CD4-positive, alpha-beta T cell (primary cell): ENCODE results near the gene TMOD1. TPM values are rescaled to one million over a fixed set of nuclear protein-coding genes. Genes with fewer than 3 reads are reported as not detected.
A peak's percentile ranks its signal among the peaks of the same experiment; 100 is the strongest.

ENCODE experiments used
- ATAC-seq: fragments of 200-7000 bp; cut with Tn5 transposase; one replicate; pipeline ENCODE4 v1.10.0; 2022; ENCODE audit warnings: mild to moderate bottlenecking; ENCODE audit not compliant: poor library complexity
- CTCF ChIA-PET: fragments of 350-600 bp; sonication (Branson Sonifier 250); formaldehyde crosslinking; loops from one replicate; lab custom pipeline; 2021; ENCODE audit warnings: antibody characterized with exemption, inconsistent platforms; lab: Charles Lee
- POLR2A ChIA-PET: fragments of 350-600 bp; sonication (Branson Sonifier 250); formaldehyde crosslinking; loops from one replicate; lab custom pipeline; 2021; ENCODE audit warnings: antibody characterized with exemption, inconsistent platforms; lab: Charles Lee
- DNase-seq, 14 experiments: peaks; one replicate each; pipeline ENCODE4 v3.0.0-alpha.2; 2013 to 2020; ENCODE audit warnings: mixed read lengths in 2 of 14
- H3K27ac ChIP-seq, 2 donors: one replicate each; pipeline versions ENCODE4 v1.5.1 to v1.7.0; 2013; ENCODE audit warnings: low read length in 2 of 2, low read depth in 1 of 2, mild to moderate bottlenecking in 1 of 2
- H3K27me3 ChIP-seq, 2 experiments: 1 replicate in 1 of 2; 2 replicates in 1 of 2; pipeline versions ENCODE4 v1.6.1 to v1.7.0; 2013; ENCODE audit warnings: low read length in 2 of 2, control low read depth in 1 of 2, mild to moderate bottlenecking in 1 of 2, moderate library complexity in 1 of 2; ENCODE audit not compliant: insufficient read depth in 2 of 2, control insufficient read depth in 1 of 2
- H3K36me3 ChIP-seq: one replicate; pipeline ENCODE4 v1.6.1; 2013; ENCODE audit warnings: low read length, control low read depth; ENCODE audit not compliant: insufficient read depth
- H3K4me1 ChIP-seq: one replicate; pipeline ENCODE4 v1.6.1; 2013; ENCODE audit warnings: low read length, control low read depth; ENCODE audit not compliant: insufficient read depth
- H3K4me3 ChIP-seq: one replicate; pipeline ENCODE4 v1.5.1; 2013; ENCODE audit warnings: mild to moderate bottlenecking, low read length, moderate library complexity
- H3K9me3 ChIP-seq, 2 experiments: 1 replicate in 1 of 2; 2 replicates in 1 of 2; pipeline versions ENCODE4 v1.6.1 to v1.7.0; 2013; ENCODE audit warnings: low read length in 2 of 2, mild to moderate bottlenecking in 2 of 2, control low read depth in 1 of 2, moderate library complexity in 1 of 2; ENCODE audit not compliant: control insufficient read depth in 1 of 2, insufficient read depth in 1 of 2
- H3K27ac Mint-ChIP-seq: one replicate; pipeline ENCODE4 v1.8.0; 2020; ENCODE audit warnings: mixed read lengths
- H3K27me3 Mint-ChIP-seq: one replicate; pipeline ENCODE4 v1.8.0; 2021; ENCODE audit warnings: mixed read lengths
- H3K36me3 Mint-ChIP-seq: one replicate; pipeline ENCODE4 v1.8.0; 2021; ENCODE audit warnings: low read depth, mixed read lengths
- H3K4me1 Mint-ChIP-seq: one replicate; pipeline ENCODE4 v1.8.0; 2021; ENCODE audit warnings: low read depth, mixed read lengths
- H3K4me3 Mint-ChIP-seq: one replicate; pipeline ENCODE4 v1.8.0; 2020; ENCODE audit warnings: mild to moderate bottlenecking, mixed read lengths
- H3K9me3 Mint-ChIP-seq: one replicate; pipeline ENCODE4 v1.8.0; 2020; ENCODE audit warnings: mixed read lengths
- intact Hi-C, 2 experiments: fragments of 100-400 bp; cut with DNase I in 1 of 2; cut with micrococcal nuclease in 1 of 2; formaldehyde crosslinking; loops; one replicate each; pipeline versions ENCODE4 v1.15.1 to v1.9.0; 2023 to 2025; cut with DNase I, micrococcal nuclease
- total RNA-seq, 174 experiments: library from RNA in 2 of 174; stranded (reverse) in 2 of 174; gene quantifications; one replicate each; pipeline ENCODE4 v1.2.3 and lab custom pipeline; 2021 to 2026
- TF ChIP-seq, protein P1 (sequence below): fragments of 200-600 bp; IDR thresholded peaks from one replicate; pipeline ENCODE4 v1.8.0; 2022; ENCODE audit warnings: antibody characterized with exemption, mild to moderate bottlenecking

Gene TMOD1
- total RNA-seq, 2 experiments from 2014 or later: 0.20 to 0.47 TPM

DNA sequence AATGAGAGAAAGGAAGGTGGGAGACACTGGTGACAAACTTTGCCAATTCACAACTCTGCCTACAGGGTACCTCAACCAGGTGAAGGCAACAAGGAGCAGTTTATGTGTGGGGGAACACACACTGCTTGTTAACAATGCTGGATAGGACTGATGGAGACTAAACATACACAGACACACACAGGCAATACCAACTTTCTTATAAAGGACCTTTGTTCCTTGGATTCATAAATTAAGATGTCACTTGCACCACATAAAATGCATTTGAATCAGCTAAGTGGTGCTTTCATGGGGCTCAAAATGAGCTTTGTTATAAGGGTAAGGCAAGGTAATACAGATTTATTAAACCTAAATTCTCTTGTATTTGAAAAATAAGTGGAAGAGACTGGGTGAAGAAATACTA is 127.7 kb downstream of the TMOD1 start:
- TF ChIP-seq, protein P1, sequence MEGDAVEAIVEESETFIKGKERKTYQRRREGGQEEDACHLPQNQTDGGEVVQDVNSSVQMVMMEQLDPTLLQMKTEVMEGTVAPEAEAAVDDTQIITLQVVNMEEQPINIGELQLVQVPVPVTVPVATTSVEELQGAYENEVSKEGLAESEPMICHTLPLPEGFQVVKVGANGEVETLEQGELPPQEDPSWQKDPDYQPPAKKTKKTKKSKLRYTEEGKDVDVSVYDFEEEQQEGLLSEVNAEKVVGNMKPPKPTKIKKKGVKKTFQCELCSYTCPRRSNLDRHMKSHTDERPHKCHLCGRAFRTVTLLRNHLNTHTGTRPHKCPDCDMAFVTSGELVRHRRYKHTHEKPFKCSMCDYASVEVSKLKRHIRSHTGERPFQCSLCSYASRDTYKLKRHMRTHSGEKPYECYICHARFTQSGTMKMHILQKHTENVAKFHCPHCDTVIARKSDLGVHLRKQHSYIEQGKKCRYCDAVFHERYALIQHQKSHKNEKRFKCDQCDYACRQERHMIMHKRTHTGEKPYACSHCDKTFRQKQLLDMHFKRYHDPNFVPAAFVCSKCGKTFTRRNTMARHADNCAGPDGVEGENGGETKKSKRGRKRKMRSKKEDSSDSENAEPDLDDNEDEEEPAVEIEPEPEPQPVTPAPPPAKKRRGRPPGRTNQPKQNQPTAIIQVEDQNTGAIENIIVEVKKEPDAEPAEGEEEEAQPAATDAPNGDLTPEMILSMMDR: no peak
- ChIA-PET POLR2A (interaction anchor here (0.9 kb wide), 1 partner anchor 9 kb away, joined by 3 read pairs; no protein-coding TSS in a partner anchor), CTCF (interaction anchor here (2.1 kb wide), 1 partner anchor 14 kb away, joined by 5 read pairs; no protein-coding TSS in a partner anchor)
- Mint-ChIP-seq H3K27me3 (no peaks in the 10 kb centered on the region), H3K4me3 (peak overlapping the region; percentile 65), H3K36me3 (peaks cover 56% of the 10 kb centered on the region), H3K27ac (no peak overlapping the region), H3K4me1 (peaks cover 44% of the 10 kb centered on the region), H3K9me3 (no peaks in the 10 kb centered on the region)
- ATAC-seq (no peak), DNase-seq (no peak)
- Histone ChIP-seq H3K4me3 (no peak overlapping the region), H3K27ac (no peak overlapping the region), H3K27me3 (no peaks in the 10 kb centered on the region), H3K9me3 (no peaks in the 10 kb centered on the region), H3K4me1 (peaks cover 19% of the 10 kb centered on the region), H3K36me3 (peaks cover 18% of the 10 kb centered on the region)
- intact Hi-C loops: no loop called here

DNA sequence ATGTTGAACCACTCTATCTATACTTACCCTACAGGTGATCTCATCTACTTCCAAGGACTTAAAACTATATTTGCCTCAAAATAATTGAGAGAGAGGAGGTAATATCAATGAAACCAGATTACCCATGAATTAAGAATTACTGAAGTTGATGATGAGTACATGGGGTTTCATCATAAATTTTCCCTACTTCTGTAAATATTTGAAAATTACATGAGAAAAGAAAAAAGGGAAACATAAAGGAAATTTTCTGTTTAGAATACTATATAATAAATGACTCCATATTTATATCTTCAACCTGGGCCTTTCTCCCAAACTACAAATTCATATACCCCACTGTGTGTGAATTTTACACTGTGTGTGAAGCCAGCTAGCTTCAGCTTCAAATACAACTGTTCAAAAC is 129.1 kb downstream of the TMOD1 start:
- H3K27me3 Mint-ChIP-seq: no peaks in the 10 kb centered on the region
- no peaks in the 10 kb centered on the region for H3K27me3 ChIP-seq
- no peak overlapping the region for H3K4me3 ChIP-seq
- H3K36me3 ChIP-seq: peaks cover 6% of the 10 kb centered on the region
- intact Hi-C loops: loop anchor here (5.0 to 10.0 kb wide), 5 partner anchors 67 to 1174 kb away; partner anchors contain the start of genes GALNT12 (in 1 of the 2) and XPA (in 1 of the 2)
- H3K36me3 Mint-ChIP-seq: peaks cover 50% of the 10 kb centered on the region
- H3K9me3 ChIP-seq: no peaks in the 10 kb centered on the region
- H3K4me1 Mint-ChIP-seq: peaks cover 56% of the 10 kb centered on the region
- ATAC-seq: no peak
- no peak overlapping the region for H3K27ac ChIP-seq
- no peak for DNase-seq
- no peaks in the 10 kb centered on the region for H3K9me3 Mint-ChIP-seq
- H3K4me1 ChIP-seq: peaks cover 30% of the 10 kb centered on the region
- no peak overlapping the region for H3K27ac Mint-ChIP-seq
- TF ChIP-seq, protein P1: no peak
- H3K4me3 Mint-ChIP-seq: no peak overlapping the region
- POLR2A ChIA-PET: interaction anchor here (0.6 kb wide), 1 partner anchor 392 kb away, joined by 5 read pairs; no protein-coding TSS in a partner anchor
- CTCF ChIA-PET: interaction anchor here (2.1 kb wide), 1 partner anchor 15 kb away, joined by 5 read pairs; no protein-coding TSS in a partner anchor

DNA sequence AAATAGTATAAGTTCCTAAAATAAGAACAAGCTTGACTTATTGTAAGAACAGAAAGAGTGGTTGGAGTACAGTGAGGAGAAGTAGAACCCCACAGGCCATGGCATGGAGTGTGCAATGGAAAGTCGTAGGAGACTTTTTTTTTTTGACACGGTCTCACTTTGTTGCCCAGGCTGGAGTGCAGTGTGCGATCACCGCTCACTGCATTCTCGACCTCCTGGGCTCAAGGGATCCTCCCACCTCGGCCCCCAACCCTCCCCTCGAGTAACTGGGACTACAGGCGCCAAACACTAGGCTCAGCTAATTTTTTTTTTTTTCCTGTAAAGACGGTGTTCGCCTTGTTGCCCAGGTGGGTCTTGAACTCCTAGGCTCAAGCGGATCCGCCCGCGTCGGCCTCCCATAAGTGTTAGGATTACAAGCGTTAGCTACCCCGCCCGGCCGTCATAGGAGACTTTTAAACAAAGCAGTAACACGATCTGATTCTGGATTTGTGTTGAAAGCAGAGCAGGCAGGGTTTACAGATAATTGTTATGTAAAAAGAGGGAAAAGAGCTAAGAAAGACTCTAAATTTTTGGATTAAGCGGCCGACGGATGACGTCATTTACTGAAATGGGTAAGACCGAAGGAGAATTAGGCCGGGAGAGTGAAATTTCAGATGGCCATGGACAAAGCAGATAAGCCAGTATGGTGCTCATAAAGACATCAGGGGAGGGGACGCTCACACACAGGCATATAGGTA is 130.9 kb downstream of the TMOD1 start:
- no peaks in the 10 kb centered on the region for H3K36me3 ChIP-seq
- Mint-ChIP-seq H3K9me3 (no peaks in the 10 kb centered on the region), H3K27ac (peak overlapping the region; percentile 99), H3K36me3 (peaks cover 41% of the 10 kb centered on the region), H3K4me1 (peaks cover 71% of the 10 kb centered on the region), H3K27me3 (no peaks in the 10 kb centered on the region), H3K4me3 (peak overlapping the region; percentile 97)
- no peak for ATAC-seq
- H3K4me3 ChIP-seq: peak overlapping the region; percentile 72
- H3K27me3 ChIP-seq: no peaks in the 10 kb centered on the region
- no peaks in the 10 kb centered on the region for H3K9me3 ChIP-seq
- ChIA-PET POLR2A (interaction anchor here (0.8 to 2.9 kb wide), 29 partner anchors 10 to 1590 kb away, joined by 3 to 50 read pairs (median 7); partner anchors contain the start of genes ALG2, ANKS6, ANP32B and SEC61B), CTCF (interaction anchor here (0.8 to 1.6 kb wide), 4 partner anchors 18 to 350 kb away, joined by 3 to 6 read pairs (median 3); partner anchors contain the start of genes ANP32B and XPA)
- peaks cover 37% of the 10 kb centered on the region for H3K4me1 ChIP-seq
- peak overlapping the region; percentile 95 to 97 for H3K27ac ChIP-seq
- intact Hi-C loops: loop anchor here (2.0 to 10.0 kb wide), 6 partner anchors 65 to 1172 kb away; partner anchors contain the start of genes GALNT12 (in 1 of the 2) and XPA (in 1 of the 2)
- peak in 4 of 14 experiments; percentile 0 to 11 (median 8) for DNase-seq
- TF ChIP-seq, protein P1: no peak
